Upper lobe of left lung (tissue), 4 donors: ENCODE data around the gene ARID5B.

Experiments
- EP300 ChIP-seq, 4 donors: sonication (generic); formaldehyde crosslinking; IDR thresholded peaks; one replicate each; pipeline ENCODE4 v1.5.1; 2017; ENCODE audit warnings: antibody characterized with exemption in 4 of 4, control low read depth in 2 of 4
- POLR2A ChIP-seq, 4 donors: fragments of 450-650 bp; IDR thresholded peaks; one replicate each; pipeline ENCODE4 v1.5.1; 2016 to 2017; ENCODE audit warnings: antibody characterized with exemption in 4 of 4, mild to moderate bottlenecking in 2 of 4
- POLR2AphosphoS5 ChIP-seq, 2 donors: sonication (generic); formaldehyde crosslinking; IDR thresholded peaks; one replicate each; pipeline ENCODE4 v1.5.1; 2017; ENCODE audit warnings: antibody characterized with exemption in 2 of 2
- TF ChIP-seq, protein P1 (sequence below), 6 experiments: fragments of 450-650 bp in 4 of 6; fragments of 200-600 bp in 2 of 6; sonication (generic) in 2 of 6; IDR thresholded peaks; one replicate each; pipeline ENCODE4 v1.5.1; 2016 to 2019; ENCODE audit warnings: antibody characterized with exemption in 6 of 6

DNA sequence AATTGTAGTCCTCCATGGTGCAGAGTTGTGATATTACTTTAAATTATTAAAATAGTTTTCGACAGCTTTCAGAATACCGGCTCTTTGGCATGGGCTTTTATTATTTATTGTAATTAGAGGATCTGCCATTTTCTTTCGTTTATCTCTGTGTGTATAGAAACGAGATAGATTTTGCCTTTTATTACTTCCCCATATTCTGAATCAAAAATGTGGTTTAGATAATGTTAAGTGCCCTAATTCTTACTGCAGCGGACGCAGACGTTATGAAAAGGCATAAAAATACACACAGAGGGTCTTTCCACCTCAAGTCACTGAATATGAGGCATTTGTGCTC lies 1.9 kb upstream of the ARID5B start:
- TF ChIP-seq POLR2A (IDR thresholded peaks at IDR 0.05) (no peak), EP300 (IDR thresholded peaks at IDR 0.05) (no peak), POLR2AphosphoS5 (IDR thresholded peaks at IDR 0.05) (no peak)
- TF ChIP-seq, protein P1, sequence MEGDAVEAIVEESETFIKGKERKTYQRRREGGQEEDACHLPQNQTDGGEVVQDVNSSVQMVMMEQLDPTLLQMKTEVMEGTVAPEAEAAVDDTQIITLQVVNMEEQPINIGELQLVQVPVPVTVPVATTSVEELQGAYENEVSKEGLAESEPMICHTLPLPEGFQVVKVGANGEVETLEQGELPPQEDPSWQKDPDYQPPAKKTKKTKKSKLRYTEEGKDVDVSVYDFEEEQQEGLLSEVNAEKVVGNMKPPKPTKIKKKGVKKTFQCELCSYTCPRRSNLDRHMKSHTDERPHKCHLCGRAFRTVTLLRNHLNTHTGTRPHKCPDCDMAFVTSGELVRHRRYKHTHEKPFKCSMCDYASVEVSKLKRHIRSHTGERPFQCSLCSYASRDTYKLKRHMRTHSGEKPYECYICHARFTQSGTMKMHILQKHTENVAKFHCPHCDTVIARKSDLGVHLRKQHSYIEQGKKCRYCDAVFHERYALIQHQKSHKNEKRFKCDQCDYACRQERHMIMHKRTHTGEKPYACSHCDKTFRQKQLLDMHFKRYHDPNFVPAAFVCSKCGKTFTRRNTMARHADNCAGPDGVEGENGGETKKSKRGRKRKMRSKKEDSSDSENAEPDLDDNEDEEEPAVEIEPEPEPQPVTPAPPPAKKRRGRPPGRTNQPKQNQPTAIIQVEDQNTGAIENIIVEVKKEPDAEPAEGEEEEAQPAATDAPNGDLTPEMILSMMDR (IDR thresholded peaks at IDR 0.05) = no peak
